ENCODE results near the gene GOLPH3. TPM values are rescaled to one million over a fixed set of nuclear protein-coding genes. Genes with fewer than 3 reads are reported as not detected.

The GOLPH3 gene
- total RNA-seq, result 66.2 TPM

GRCh38 chr5:32174011-32174870 lies at the start of gene GOLPH3:
Gene GOLPH3, minus strand, starts transcription at chr5:32174319. Its CDS starts 285 bp downstream, at chr5:32174034.

Small RNA genes within 50 kb of the gene (small RNA-seq; reads per million reads assigned to genes)
- gene RF00019, result not detected

Other genes with a start within 250 kb of the GOLPH3 start
- 16.6 TPM for gene MTMR12, start 138.6 kb upstream of the GOLPH3 start, total RNA-seq